GM12865 (cell line): ENCODE results near the gene MAOA.

Source experiments
- DNase-seq: peaks from one replicate; pipeline ENCODE4 v3.0.0; 2010; ENCODE audit warnings: low read depth
- H3K4me3 ChIP-seq: 2 replicates; pipeline ENCODE4 v1.5.1; 2011; ENCODE audit warnings: mild to moderate bottlenecking, low read depth, low read length, control low read depth
- CTCF ChIP-seq: IDR thresholded peaks from 2 replicates; pipeline ENCODE4 v1.5.1; 2011; ENCODE audit warnings: low read length, control low read depth, low read depth, inconsistent platforms; ENCODE audit not compliant: insufficient read depth; ENCODE audit errors: missing control alignments

MAOA gene

GRCh38 chrX:43629229-43629628, 26.9 kb upstream of the MAOA start:
- no peak for TF ChIP-seq CTCF
- no peak overlapping the region for H3K4me3 ChIP-seq
- DNase-seq, result no peak

- no peak overlapping the region for H3K4me3 ChIP-seq
- TF ChIP-seq CTCF, result no peak
- DNase-seq, result no peak
Observed at GRCh38 chrX:43631841-43632240, 24.3 kb upstream of the MAOA start.

DNA sequence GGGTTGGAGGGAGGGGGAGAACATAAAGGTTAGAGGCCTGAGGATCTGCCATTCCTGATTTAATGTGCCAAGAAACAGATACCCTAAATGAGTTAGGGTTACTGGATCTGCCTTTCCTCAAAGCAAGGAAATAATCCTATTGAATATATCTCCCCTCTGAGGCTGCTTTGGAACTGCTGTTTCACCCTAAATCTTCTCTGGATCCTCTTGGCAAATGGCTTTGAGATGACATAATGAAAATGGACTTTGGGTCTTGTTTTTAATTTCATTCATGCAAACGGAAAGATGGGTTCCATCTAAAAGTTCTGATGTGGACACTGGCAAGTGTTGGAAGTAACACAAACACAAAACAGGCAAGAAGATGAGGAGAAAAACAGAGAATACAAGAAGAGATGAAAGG, 23.0 kb upstream of the MAOA start:
- no peak overlapping the region for H3K4me3 ChIP-seq
- DNase-seq, result no peak
- no peak for TF ChIP-seq CTCF

DNA sequence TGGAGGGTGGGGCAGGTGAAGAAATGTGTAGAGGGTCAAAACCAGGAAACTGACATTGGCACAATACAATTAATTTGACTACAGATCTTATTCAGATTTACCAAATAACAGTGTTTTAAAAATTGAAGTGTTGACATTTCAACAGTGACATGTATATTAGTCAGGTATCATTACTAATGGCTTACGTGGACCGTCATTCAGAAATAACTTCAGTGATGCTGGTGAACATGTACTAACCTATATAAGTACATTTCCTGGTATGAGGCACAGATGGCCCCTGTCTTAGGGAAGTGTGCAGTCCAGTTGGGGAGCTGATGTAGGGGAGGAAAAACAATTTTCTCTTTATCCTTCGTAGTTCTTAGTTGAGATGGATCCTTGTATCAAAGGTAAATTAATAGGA, 22.3 kb upstream of the MAOA start:
- no peak overlapping the region for H3K4me3 ChIP-seq
- no peak for TF ChIP-seq CTCF
- no peak for DNase-seq

DNA sequence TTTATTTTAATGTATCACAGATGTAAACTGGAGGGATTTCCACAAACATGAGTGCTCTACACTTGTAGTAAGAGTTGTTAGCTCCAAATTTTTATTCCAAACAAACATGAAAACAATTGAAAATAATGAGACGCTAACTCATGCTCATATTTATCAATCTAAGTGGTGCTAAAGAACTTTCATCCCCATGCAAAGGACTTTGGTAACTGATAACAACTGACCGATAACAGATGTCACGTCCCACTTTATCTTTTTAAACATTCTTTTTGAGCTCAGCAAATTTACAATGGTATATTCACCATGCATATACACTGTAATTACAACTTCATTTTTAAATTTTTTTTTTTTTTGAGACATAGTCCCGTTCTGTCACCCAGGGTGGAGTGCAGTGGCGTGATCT, 15.6 kb upstream of the MAOA start:
- no peak for DNase-seq
- H3K4me3 ChIP-seq, result no peak overlapping the region
- no peak for TF ChIP-seq CTCF

DNA sequence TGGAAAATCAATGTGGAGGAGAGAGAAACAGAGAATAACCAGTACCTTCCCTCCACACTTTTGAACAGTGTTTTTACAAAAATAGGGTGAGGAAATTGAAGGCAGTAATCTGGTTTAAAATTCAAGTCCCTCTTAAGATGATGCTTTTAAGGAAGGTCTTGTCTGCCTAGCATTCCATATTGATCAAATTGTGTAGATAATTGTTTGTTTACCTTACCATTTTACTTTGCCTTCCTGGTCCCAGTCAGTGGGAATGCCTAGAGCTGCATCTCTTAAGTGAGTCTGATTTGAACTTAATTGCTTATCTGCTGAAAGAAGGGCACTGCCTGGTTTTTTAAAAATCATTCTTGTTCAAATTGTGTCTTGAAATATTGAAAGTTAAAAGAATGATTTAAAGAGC, 14.4 kb upstream of the MAOA start:
- no peak overlapping the region for H3K4me3 ChIP-seq
- TF ChIP-seq CTCF, result no peak
- no peak for DNase-seq

DNA sequence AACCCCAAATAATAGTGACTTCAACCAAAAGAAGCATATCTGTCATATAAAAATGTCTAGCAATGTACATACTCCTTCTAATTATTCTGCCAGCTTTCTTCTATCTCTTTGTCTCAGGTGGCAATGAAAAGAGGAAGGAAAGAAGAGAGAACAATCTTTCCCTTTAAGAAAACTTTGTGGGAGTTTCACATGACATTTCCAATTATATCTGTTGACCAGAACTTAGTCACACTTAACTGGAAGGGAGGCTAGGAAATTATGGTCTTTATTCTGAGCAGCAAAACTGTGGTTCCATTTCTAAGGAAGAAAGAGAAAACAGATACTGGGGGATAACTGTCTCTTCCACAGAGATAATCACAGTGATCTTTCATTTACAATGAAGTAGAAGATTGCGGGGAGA, 12.9 kb upstream of the MAOA start:
- no peak for TF ChIP-seq CTCF

More for the DNA sequence above, 12.9 kb upstream of the MAOA start:
- no peak overlapping the region for H3K4me3 ChIP-seq
- DNase-seq, result no peak
